NB4 (cell line): ENCODE data around the gene ABLIM1.

Experiments used
- DNase-seq: peaks from one replicate; pipeline ENCODE4 v3.0.0; 2010; ENCODE audit warnings: low read depth
- H3K4me3 ChIP-seq: one replicate; pipeline ENCODE4 v1.5.1; 2011; ENCODE audit warnings: mild to moderate bottlenecking, low read depth, low read length, moderate library complexity
- CTCF ChIP-seq: IDR thresholded peaks from one replicate; pipeline ENCODE4 v1.5.1; 2012; ENCODE audit warnings: low read depth, low read length
- MAX ChIP-seq: IDR thresholded peaks from 2 replicates; pipeline ENCODE4 v1.6.1; 2011; ENCODE audit warnings: low read depth, low read length
- MYC ChIP-seq: IDR thresholded peaks from 2 replicates; pipeline ENCODE4 v1.6.1; 2011; ENCODE audit warnings: low read depth, low read length
- POLR2A ChIP-seq: IDR thresholded peaks from 2 replicates; pipeline ENCODE4 v1.6.1; 2011; ENCODE audit warnings: mild to moderate bottlenecking; ENCODE audit not compliant: insufficient read length; ENCODE audit errors: extremely low read depth

ABLIM1 gene

DNA sequence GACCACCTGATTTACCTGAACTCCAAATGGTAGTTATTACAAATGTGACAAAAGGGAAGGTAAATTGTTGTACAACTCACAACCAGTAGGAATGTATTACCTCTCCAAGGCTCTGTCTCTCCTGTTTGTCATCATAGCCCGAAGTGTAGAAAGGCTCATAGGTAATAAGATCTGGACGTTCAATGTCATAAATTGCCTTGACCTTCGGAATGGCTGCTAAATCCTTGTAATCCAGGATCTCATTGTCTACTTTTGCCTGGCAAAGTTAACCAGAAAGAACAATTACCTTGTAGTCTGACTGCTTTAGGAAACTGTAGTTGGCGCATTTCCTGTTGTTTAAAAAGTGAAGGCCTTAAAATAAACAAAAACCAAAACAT lies 185.2 kb downstream of the ABLIM1 start:
- TF ChIP-seq MAX, result no peak
- no peak overlapping the region for H3K4me3 ChIP-seq
- no peak for DNase-seq

- H3K4me3 ChIP-seq, result no peak overlapping the region
- no peak for DNase-seq
- TF ChIP-seq CTCF, result no peak
- no peak for TF ChIP-seq POLR2A
- TF ChIP-seq MYC, result no peak
- no peak for TF ChIP-seq MAX
Measured at GRCh38 chr10:114471906-114472876, 185.9 kb downstream of the ABLIM1 start.

DNA sequence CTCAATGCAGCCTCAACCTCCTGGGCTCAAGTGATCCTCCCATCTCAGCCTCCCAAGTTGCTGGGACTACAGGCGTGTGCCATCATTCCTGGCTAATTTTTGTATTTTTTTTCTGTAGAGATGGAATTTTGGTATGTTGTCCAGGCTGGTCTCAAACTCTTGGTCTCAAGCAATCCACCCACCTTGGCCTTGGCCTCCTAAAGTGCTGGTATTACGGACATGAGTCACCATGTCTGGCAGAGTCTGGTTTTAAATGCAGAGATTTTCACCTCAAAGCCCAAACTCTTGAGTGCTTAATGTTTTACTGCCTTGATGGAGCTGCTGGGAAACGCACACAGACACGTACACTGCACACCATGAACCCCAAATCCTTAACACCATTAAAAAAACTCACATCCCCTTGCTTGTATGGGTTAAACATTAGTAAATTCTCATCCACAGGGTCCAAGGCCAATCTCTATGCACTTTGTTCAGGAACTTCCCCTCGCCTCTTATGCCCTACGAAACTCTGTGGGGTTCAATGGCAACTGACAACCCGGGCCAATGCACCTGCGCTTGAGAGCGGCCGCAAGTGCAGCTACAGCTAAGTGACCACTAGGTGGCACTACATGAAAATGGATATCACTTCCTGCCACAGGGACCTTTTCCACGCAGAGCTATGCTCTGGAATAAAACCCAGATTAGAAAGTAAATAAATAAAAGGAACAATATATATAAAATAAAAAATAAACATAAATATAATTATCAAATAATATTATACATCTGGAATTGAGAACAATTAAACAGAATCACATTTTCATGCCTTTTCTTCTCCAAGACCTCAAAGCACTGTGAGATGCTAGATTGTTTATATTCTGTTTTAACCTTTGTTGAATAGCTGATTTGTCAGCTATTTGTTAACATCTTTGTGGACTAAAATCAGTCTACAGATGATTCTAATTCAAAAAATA lies 186.8 kb downstream of the ABLIM1 start:
- TF ChIP-seq MYC (0 out of 2 replicates have a peak, but pooled peaks have one; percentile 20), MAX (peak; percentile 35), CTCF (peak; percentile 82), POLR2A (no peak)
- peak; percentile 81 for DNase-seq
- no peak overlapping the region for H3K4me3 ChIP-seq

GRCh38 chr10:114470361-114470760 lies 187.7 kb downstream of the ABLIM1 start:
- TF ChIP-seq MAX, result no peak
- no peak for TF ChIP-seq MYC
- no peak for TF ChIP-seq POLR2A
- H3K4me3 ChIP-seq, result no peak overlapping the region
- no peak for DNase-seq

GRCh38 chr10:114458955-114459354 lies 199.1 kb downstream of the ABLIM1 start:
- peak; percentile 48 for TF ChIP-seq CTCF
- no peak for TF ChIP-seq POLR2A
- TF ChIP-seq MAX, result peak; percentile 87
- TF ChIP-seq MYC, result peak; percentile 85
- DNase-seq, result peak; percentile 79

GRCh38 chr10:114458216-114458920 lies 199.7 kb downstream of the ABLIM1 start:
- DNase-seq, result no peak
- H3K4me3 ChIP-seq, result no peak overlapping the region
- no peak for TF ChIP-seq MYC
- TF ChIP-seq POLR2A, result no peak
- TF ChIP-seq CTCF, result no peak

More at GRCh38 chr10:114458955-114459354, 199.1 kb downstream of the ABLIM1 start:
- no peak overlapping the region for H3K4me3 ChIP-seq
